Esophagus squamous epithelium (tissue), 5 donors: ENCODE results near the gene LRRTM3. TPM values are rescaled to one million over a fixed set of nuclear protein-coding genes. Genes with fewer than 3 reads are reported as not detected.

Experiments
- DNase-seq: peaks from one replicate; lab custom pipeline; 2025; lab: John Stamatoyannopoulos, UW
- H3K27ac ChIP-seq, 4 donors: fragments of 200-600 bp; sonication (generic); one replicate each; pipeline ENCODE4 v1.5.1; 2016 to 2019; ENCODE audit warnings: mild to moderate bottlenecking in 1 of 4
- H3K27me3 ChIP-seq, 4 donors: fragments of 200-600 bp; sonication (generic); 1 replicate in 3 of 4; 2 replicates in 1 of 4; pipeline versions ENCODE4 v1.5.1 to v1.6.0; 2017 to 2021; ENCODE audit warnings: antibody characterized with exemption in 1 of 4
- H3K36me3 ChIP-seq, 3 donors: fragments of 200-600 bp; sonication (generic); one replicate each; pipeline ENCODE4 v1.5.1; 2016 to 2019
- H3K4me1 ChIP-seq, 3 donors: fragments of 200-600 bp; sonication (generic); one replicate each; pipeline ENCODE4 v1.5.1; 2017 to 2019
- H3K4me3 ChIP-seq, 4 donors: fragments of 200-600 bp; sonication (generic); 1 replicate in 3 of 4; 2 replicates in 1 of 4; pipeline ENCODE4 v1.5.1; 2016 to 2019; ENCODE audit warnings: mild to moderate bottlenecking in 2 of 4, moderate library complexity in 1 of 4
- H3K9me3 ChIP-seq, 3 donors: fragments of 200-600 bp; sonication (generic); one replicate each; pipeline ENCODE4 v1.5.1; 2016 to 2019
- CTCF ChIP-seq, 6 experiments: fragments of 450-650 bp in 4 of 6; fragments of 200-600 bp in 2 of 6; sonication (generic) in 2 of 6; IDR thresholded peaks; one replicate each; pipeline ENCODE4 v1.5.1; 2016 to 2019; ENCODE audit warnings: antibody characterized with exemption in 6 of 6, mild to moderate bottlenecking in 4 of 6, moderate library complexity in 4 of 6
- POLR2A ChIP-seq, 4 donors: fragments of 450-650 bp; IDR thresholded peaks; one replicate each; pipeline ENCODE4 v1.6.1; 2017; ENCODE audit warnings: antibody characterized with exemption in 4 of 4, mild to moderate bottlenecking in 4 of 4, moderate library complexity in 3 of 4
- WGBS, 2 donors: methylation state at CpG; one replicate each; pipeline ENCODE4 v1.1.5; 2018; 5-methylcytosine and 5-hydroxymethylcytosine counted together
- intact Hi-C: fragments of 100-400 bp; cut with DNase I; formaldehyde crosslinking; loops from one replicate; pipeline ENCODE4 v1.15.0; 2022
- total RNA-seq, 4 donors: library from RNA; depleted of rRNA; stranded (reverse); fragments of >200 nt; gene quantifications; one replicate each; pipeline ENCODE4 v1.1.0, GENCODE V29; 2016
- donor health status: DM: yes; HTN: yes; CAD: no.

LRRTM3 gene
- total RNA-seq, 4 donors from 2014 or later: under 0.01 TPM; not detected in 3

- TF ChIP-seq CTCF (IDR thresholded peaks at IDR 0.05): no peak
- no peak for TF ChIP-seq POLR2A (IDR thresholded peaks at IDR 0.05)
- H3K27ac ChIP-seq: no peak overlapping the region
- no peaks in the 10 kb centered on the region for H3K27me3 ChIP-seq
- no peaks in the 10 kb centered on the region for H3K9me3 ChIP-seq
- DNase-seq: no peak
- no peaks in the 10 kb centered on the region for H3K4me1 ChIP-seq
- no peak overlapping the region for H3K4me3 ChIP-seq
- intact Hi-C loops: no loop called here
- no peaks in the 10 kb centered on the region for H3K36me3 ChIP-seq
These were observed 96.3 kb downstream of the LRRTM3 start for GRCh38 chr10:67022099-67022498.

GRCh38 chr10:67033878-67034277 lies 108.0 kb downstream of the LRRTM3 start:
- Histone ChIP-seq H3K27ac (no peak overlapping the region), H3K27me3 (no peaks in the 10 kb centered on the region), H3K4me3 (no peak overlapping the region), H3K36me3 (no peaks in the 10 kb centered on the region), H3K9me3 (no peaks in the 10 kb centered on the region), H3K4me1 (no peaks in the 10 kb centered on the region)
- no peak for DNase-seq
- whole genome bisulfite sequencing, 2 donors: 94 to 96% methylated on average over 9 of the region's 9 CpGs
- intact Hi-C loops: no loop called here
- no peak for TF ChIP-seq POLR2A (IDR thresholded peaks at IDR 0.05)
- no peak for TF ChIP-seq CTCF (IDR thresholded peaks at IDR 0.05)

- no peaks in the 10 kb centered on the region for H3K9me3 ChIP-seq
- H3K27me3 ChIP-seq: no peaks in the 10 kb centered on the region
- intact Hi-C loops: no loop called here
- no peak overlapping the region for H3K27ac ChIP-seq
- no peaks in the 10 kb centered on the region for H3K36me3 ChIP-seq
- 66 to 82% methylated on average over 2 of the region's 2 CpGs for WGBS, 2 donors
- TF ChIP-seq CTCF (IDR thresholded peaks at IDR 0.05) (no peak), POLR2A (IDR thresholded peaks at IDR 0.05) (no peak)
- no peak overlapping the region for H3K4me3 ChIP-seq
- no peaks in the 10 kb centered on the region for H3K4me1 ChIP-seq
- no peak for DNase-seq
These were observed 111.0 kb downstream of the LRRTM3 start for GRCh38 chr10:67036808-67037207.

GRCh38 chr10:67043041-67043440 lies 117.2 kb downstream of the LRRTM3 start:
- Histone ChIP-seq H3K9me3 (no peaks in the 10 kb centered on the region), H3K36me3 (no peaks in the 10 kb centered on the region), H3K27ac (no peak overlapping the region), H3K27me3 (no peaks in the 10 kb centered on the region), H3K4me3 (no peak overlapping the region), H3K4me1 (no peaks in the 10 kb centered on the region)
- TF ChIP-seq POLR2A (IDR thresholded peaks at IDR 0.05) (no peak), CTCF (IDR thresholded peaks at IDR 0.05) (no peak)
- DNase-seq: no peak
- intact Hi-C loops: no loop called here

GRCh38 chr10:67045404-67045803 lies 119.6 kb downstream of the LRRTM3 start:
- WGBS, 2 donors: 91 to 92% methylated on average over 14 to 21 of the region's 22 CpGs
- intact Hi-C loops: no loop called here
- Histone ChIP-seq H3K36me3 (no peaks in the 10 kb centered on the region), H3K27ac (no peak overlapping the region), H3K4me3 (no peak overlapping the region), H3K9me3 (no peaks in the 10 kb centered on the region), H3K27me3 (no peaks in the 10 kb centered on the region), H3K4me1 (no peaks in the 10 kb centered on the region)
- no peak for TF ChIP-seq POLR2A (IDR thresholded peaks at IDR 0.05)
- no peak for TF ChIP-seq CTCF (IDR thresholded peaks at IDR 0.05)
- DNase-seq: no peak
